HG02852 (cell line): Measurements from ENCODE around the gene UGP2.
"Not testable (repeated sequence)": the region's sequence is repeated elsewhere in the genome, so short reads cannot be mapped to it uniquely, and the experiment has no call there.

Source experiments
- ATAC-seq: cut with Tn5 transposase; IDR thresholded peaks from one replicate; pipeline ENCODE4 v1.9.1; 2021; ENCODE audit warnings: mild to moderate bottlenecking, moderate library complexity; ENCODE audit not compliant: unreplicated experiment

Gene UGP2

DNA sequence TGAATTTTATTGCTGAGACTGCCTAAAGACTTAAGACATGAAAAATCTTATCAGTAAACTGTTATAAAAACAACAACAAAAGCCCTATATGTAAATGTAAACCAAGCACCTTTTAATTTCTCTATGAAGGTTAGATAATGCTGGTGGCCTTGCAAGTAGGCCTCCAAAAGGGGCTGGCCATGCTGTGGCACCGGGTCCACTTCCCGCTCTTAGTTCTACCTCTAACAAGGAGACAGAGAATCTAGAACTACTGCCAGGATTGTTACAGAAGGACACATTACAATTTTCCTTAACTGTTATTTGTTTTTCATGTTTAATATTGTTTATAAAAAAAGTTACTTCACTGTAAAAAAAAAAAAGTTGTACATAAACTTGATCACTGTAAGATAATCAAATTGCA lies 49.0 kb downstream of the UGP2 start:
- ATAC-seq, result no peak

GRCh38 chr2:63891488-63892030 lies 49.9 kb downstream of the UGP2 start:
- no peak for ATAC-seq

GRCh38 chr2:63893163-63893562 lies 51.5 kb downstream of the UGP2 start:
- ATAC-seq, result no peak

- no peak for ATAC-seq
These were observed 52.5 kb downstream of the UGP2 start for GRCh38 chr2:63894167-63894566.

DNA sequence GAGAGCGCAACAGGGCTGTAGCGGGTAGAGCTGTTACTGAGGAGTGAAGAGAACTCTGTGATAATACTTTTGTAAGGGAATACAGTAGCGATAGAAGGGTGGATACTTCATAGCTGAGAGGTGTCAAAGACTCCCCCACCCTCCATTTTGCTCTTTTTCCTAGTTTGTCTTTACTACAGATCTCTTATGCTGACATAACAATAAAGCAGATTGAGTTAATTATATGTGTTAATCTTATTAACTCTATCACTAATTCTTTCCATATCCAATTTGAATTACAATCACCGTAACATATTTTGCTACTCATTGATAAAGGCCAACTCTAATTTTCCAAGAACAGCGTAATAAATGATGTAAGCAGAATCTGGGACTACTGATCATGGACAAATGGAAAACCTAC lies 57.1 kb downstream of the UGP2 start:
- no peak for ATAC-seq

GRCh38 chr2:63899639-63900038 lies 57.9 kb downstream of the UGP2 start:
- no peak for ATAC-seq

- ATAC-seq, result no peak
These were observed 60.5 kb downstream of the UGP2 start for GRCh38 chr2:63902149-63902548.

- ATAC-seq, result no peak
These were observed 61.3 kb downstream of the UGP2 start for GRCh38 chr2:63903003-63903402.

DNA sequence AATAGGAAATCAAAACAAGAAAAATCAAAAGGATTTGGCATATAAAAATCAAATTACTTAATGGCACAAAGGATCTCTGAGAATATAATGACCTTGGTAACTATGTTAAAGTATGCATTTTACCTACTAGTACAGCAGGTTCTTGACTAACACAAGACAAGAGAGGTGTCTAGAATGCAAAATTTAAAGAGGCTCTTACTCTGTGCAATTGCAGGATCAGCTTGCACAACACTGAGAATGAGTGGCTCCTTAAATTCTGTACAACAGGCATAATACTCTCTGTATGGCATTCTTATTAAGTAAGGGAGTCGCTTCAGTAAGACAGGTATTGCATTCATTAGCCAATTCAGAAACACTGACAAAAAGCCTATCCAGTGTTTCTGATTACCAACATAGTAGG lies 72.6 kb downstream of the UGP2 start:
- no peak for ATAC-seq

DNA sequence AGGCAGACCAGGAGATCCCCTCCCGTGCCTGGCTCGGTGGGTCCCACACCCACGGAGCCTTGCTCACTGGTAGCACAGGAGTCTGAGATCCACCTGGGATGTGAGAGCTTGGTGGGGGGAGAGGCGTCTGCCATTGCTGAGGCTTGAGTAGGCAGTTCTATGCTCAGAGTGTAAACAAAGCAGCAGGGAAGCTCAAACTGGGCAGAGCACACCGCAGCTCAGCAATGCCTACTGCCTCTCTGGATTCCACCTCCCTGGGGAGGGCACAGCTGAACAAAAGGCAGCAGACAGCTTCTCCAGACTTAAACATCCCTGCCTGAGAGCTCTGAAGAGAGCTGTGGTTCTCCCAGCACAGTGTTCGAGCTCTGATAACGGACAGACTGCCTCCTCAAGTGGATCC lies 85.1 kb downstream of the UGP2 start:
- no peak for ATAC-seq

- ATAC-seq, result not testable (repeated sequence)
These were observed 90.4 kb downstream of the UGP2 start for GRCh38 chr2:63932104-63932503.
